Activated T-helper 1 cell treated with anti-CD3 and anti-CD28 coated beads, Interleukin-12 subunit alpha, Interleukin-12 subunit beta, Interleukin-2, Interleukin-4 antibody, amounts not matched to agents 30 ng/mL and 10 ng/mL and 1 ng/mL, durations not matched to agents 14 hours and 24 hours and 36 hours (primary cell): ENCODE data around the gene HHATL. TPM values are rescaled to one million over a fixed set of nuclear protein-coding genes. Genes with fewer than 3 reads are reported as not detected.

ENCODE experiments used
- DNase-seq: peaks from one replicate; pipeline ENCODE4 v3.0.0; 2021; ENCODE audit warnings: low spot score
- H3K27ac Mint-ChIP-seq: one replicate; pipeline ENCODE4 v1.8.0; 2021; ENCODE audit warnings: mild to moderate bottlenecking, mixed read lengths
- H3K27me3 Mint-ChIP-seq: one replicate; pipeline ENCODE4 v1.8.0; 2022; ENCODE audit warnings: mild to moderate bottlenecking, moderate library complexity, mixed read lengths; ENCODE audit not compliant: insufficient read depth
- H3K36me3 Mint-ChIP-seq: one replicate; pipeline ENCODE4 v1.8.0; 2021; ENCODE audit warnings: low read depth, mixed read lengths
- H3K4me1 Mint-ChIP-seq: one replicate; pipeline ENCODE4 v1.8.0; 2021; ENCODE audit warnings: low read depth, mixed read lengths
- H3K4me3 Mint-ChIP-seq: one replicate; pipeline ENCODE4 v1.8.0; 2021; ENCODE audit warnings: mild to moderate bottlenecking, moderate library complexity, mixed read lengths
- H3K9me3 Mint-ChIP-seq: one replicate; pipeline ENCODE4 v1.8.0; 2021; ENCODE audit warnings: mixed read lengths
- intact Hi-C: fragments of 100-400 bp; cut with micrococcal nuclease; formaldehyde crosslinking; loops from one replicate; pipeline ENCODE4 v1.15.1; 2024
- total RNA-seq: library from RNA; stranded (reverse); gene quantifications from 2 replicates; pipeline ENCODE4 v1.2.3, GENCODE V29; 2022

The HHATL gene
- total RNA-seq, 1 donor from 2014 or later = not detected

DNA sequence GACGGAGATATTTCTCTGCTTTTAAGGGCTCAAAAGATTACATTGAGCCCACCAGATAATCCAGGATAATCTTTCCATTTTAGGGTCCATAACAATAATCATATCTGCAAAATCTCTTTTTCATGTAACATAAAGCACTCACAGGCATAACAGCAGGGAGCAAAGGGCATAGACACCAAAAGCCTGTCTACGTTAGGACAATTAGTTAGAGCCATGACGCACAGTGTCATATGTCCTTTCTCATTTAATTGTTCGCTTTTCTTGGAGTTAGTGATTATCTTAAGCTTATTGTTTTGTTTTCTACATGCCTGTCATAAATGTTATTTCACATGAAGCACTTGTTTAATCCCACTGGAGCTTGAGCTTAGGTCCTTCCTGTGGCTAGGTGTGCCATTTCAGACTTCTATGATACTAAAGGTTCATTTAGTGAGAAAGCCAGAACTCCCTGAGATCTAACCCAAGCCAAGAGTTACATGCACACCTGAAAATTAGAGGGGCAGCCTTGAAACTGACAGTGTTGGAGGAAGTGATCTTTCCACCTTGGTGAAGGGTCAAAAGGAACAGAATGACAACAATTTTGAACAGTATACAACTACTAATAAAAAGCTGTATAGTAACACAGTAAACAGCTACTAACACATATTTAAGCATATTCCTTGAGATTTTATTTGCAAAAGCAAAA, 11.7 kb upstream of the HHATL start:
- no peaks in the 10 kb centered on the region for H3K9me3 Mint-ChIP-seq
- H3K4me3 Mint-ChIP-seq = no peak overlapping the region
- no peak overlapping the region for H3K27ac Mint-ChIP-seq
- H3K27me3 Mint-ChIP-seq = peaks cover 7% of the 10 kb centered on the region
- H3K36me3 Mint-ChIP-seq = no peaks in the 10 kb centered on the region
- DNase-seq = no peak
- intact Hi-C loops = no loop called here
- H3K4me1 Mint-ChIP-seq = no peaks in the 10 kb centered on the region

DNA sequence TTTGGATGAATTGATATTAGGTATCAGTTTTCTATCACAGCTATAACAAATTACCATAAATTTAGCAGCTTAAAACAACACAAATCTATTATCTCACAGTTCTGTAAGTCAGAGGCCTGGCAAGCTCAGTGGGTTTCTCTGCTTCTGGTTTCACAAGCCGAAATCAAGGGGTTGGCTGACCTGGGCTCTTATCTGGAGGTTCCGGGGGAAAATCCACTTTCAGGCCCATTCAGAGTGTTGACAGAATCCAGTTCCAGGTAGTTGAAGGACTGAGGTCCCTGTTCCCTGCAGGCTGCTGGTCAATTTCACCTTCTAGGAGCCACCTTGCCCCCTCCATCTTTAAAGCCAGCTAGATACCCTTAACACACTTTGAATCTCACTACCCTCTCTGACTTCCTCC, 11.1 kb upstream of the HHATL start:
- H3K4me3 Mint-ChIP-seq = no peak overlapping the region
- H3K27ac Mint-ChIP-seq = no peak overlapping the region
- intact Hi-C loops = no loop called here
- peaks cover 8% of the 10 kb centered on the region for H3K27me3 Mint-ChIP-seq
- DNase-seq = no peak
- no peaks in the 10 kb centered on the region for H3K9me3 Mint-ChIP-seq
- H3K36me3 Mint-ChIP-seq = no peaks in the 10 kb centered on the region
- H3K4me1 Mint-ChIP-seq = no peaks in the 10 kb centered on the region

DNA sequence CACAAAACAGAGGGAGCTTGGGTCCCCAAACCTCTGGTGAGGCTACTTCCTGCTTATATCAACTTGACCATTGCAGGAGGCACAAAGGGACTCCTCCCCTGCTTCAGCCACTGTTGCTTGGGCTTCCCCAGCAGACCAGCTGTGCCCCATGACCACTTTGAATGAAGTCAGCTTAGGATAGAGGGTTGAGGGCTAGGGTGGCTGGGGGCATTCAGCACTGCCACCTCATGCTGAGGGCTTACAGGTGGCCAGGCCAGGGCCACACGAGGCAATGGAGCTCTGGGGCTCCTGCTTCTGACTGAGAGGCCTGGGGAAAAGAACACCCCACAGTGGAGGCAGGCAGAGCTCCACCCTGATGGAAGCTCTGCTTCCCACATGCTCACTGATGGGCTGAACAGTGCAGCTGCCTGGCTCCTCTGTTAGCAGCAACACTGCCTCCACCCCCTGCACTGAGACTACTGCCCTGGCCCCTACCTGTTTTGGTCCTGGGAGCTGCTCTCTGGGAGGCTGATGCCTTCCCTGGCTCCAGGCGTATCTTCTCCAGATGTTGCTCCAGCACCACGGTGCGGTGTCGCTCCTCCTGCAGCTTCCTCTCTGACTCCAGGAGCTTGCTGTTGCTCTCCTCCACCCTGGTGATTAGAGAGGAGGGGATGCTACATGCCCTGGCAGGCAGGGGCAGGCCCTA, 10.2 kb upstream of the HHATL start:
- Mint-ChIP-seq H3K9me3 (no peaks in the 10 kb centered on the region), H3K27ac (no peak overlapping the region), H3K36me3 (no peaks in the 10 kb centered on the region), H3K4me1 (no peaks in the 10 kb centered on the region), H3K27me3 (peaks cover 8% of the 10 kb centered on the region), H3K4me3 (no peak overlapping the region)
- DNase-seq = no peak
- intact Hi-C loops = no loop called here

DNA sequence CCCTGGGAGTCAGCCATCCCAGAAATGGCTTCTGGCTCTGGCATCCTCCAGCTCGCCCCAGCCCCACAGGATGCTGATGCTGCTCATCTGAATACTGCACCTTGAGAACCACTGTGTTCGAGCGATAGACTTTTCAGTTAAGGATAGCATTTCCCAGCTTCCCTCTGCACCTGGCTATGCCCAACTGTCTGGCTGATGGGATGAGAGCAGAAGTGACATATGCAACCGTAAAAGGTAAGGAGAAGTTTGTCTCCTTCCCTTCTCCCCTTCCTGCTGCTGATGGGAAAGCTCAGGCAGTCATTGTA, 9.7 kb upstream of the HHATL start:
- Mint-ChIP-seq H3K27ac (no peak overlapping the region), H3K27me3 (peaks cover 8% of the 10 kb centered on the region), H3K36me3 (no peaks in the 10 kb centered on the region), H3K4me1 (no peaks in the 10 kb centered on the region), H3K9me3 (no peaks in the 10 kb centered on the region), H3K4me3 (no peak overlapping the region)
- intact Hi-C loops = no loop called here
- DNase-seq = no peak

DNA sequence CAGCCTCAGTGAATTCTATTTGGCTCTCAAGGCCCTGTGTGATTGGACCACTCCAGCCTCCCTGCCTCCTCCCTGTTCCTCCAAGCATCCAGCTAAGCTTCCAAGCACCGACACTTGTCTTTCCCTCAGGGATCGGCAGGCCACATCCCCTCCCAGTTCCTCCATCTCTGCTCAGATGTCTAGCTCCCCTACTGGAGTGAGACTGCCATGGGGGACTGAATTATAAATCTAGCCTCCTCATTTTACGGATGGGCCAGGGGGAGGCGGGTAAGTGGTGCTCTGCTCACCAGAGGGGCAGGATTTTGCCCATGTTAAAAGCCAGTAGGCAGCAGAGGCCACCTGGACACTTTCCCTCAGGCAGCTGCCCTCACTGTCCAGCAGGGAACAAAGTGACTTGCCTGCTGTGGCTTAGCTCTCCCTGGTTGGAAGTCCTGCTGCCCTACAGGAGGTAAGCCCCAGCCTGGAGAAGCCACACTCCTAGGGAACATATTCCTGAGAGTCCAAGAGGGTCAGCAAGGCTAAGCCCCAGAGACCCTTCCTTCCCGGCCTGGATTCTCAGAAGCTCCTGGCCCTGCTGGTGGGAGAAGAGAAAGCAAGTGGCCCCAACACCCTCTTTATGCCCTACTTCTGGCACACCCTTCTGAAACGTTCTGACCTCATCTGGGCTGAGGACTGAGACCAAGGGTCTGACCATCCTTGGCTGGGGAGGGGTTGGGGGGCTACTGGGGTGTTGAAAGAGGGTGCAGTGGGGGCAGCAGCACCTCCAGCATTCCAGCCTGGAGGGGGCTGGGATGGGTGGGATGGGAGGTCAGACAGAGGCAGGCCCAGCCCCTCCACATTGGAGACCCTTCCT, 9.1 kb upstream of the HHATL start:
- H3K9me3 Mint-ChIP-seq = no peaks in the 10 kb centered on the region
- peaks cover 8% of the 10 kb centered on the region for H3K27me3 Mint-ChIP-seq
- no peaks in the 10 kb centered on the region for H3K4me1 Mint-ChIP-seq
- H3K36me3 Mint-ChIP-seq = no peaks in the 10 kb centered on the region
- H3K27ac Mint-ChIP-seq = no peak overlapping the region
- no peak overlapping the region for H3K4me3 Mint-ChIP-seq
- intact Hi-C loops = no loop called here
- no peak for DNase-seq

DNA sequence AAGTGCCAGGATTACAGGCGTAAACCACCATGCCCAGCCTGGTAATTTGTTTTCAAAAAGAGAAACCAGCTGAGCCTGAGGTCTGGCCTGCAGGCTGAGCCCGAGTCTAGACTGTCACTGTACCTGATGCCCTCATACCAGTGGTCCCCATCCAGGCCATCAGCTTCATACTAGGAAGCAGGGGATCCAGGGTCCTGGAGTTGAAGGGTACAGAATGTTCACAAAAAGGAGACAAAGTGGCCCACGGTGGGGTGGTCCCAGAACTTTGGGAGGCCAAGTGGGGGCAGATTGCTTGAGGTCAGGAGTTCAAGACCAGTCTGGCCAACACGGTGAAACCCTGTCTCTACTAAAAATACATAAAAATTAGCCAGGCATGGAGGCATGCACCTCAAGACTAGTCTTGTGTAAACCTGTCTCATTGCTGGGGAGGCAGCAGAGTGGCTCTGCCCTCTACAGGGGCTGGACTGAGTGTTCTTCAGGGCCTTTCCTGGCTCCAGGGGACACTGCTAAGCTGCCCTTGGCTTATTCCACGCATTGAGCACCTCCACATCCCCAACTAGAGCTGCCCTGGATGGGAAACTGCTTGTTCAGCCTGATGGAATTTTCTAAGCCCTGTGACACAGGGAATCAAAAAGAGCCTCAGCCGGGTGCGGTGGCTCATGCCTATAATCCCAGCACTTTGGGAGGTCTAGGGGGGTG, 7.9 kb upstream of the HHATL start:
- Mint-ChIP-seq H3K4me3 (no peak overlapping the region), H3K4me1 (no peaks in the 10 kb centered on the region), H3K27me3 (peaks cover 8% of the 10 kb centered on the region), H3K9me3 (no peaks in the 10 kb centered on the region), H3K36me3 (no peaks in the 10 kb centered on the region), H3K27ac (no peak overlapping the region)
- no peak for DNase-seq
- intact Hi-C loops = no loop called here

DNA sequence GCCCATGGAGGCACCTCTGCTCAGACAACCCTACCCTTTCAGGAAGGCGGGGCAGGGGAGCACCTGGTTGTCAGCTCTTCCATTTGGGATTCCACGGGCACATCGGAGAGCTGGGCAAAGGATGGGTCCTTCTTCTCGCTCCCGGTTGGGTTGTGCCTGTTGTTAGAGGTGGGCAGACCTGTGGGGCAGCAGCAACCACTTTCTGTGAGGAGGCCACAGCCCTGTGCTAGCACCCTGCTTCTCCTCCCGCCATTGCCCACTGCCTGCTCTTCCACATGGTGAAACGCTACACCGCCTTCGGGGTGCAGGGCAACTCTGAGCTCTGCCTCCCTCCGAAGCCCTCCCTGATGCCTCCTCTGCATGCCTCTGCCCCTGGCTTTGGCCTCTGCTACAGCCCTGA, 7.0 kb upstream of the HHATL start:
- Mint-ChIP-seq H3K9me3 (no peaks in the 10 kb centered on the region), H3K27ac (no peak overlapping the region), H3K4me3 (no peak overlapping the region), H3K27me3 (peaks cover 8% of the 10 kb centered on the region), H3K4me1 (no peaks in the 10 kb centered on the region), H3K36me3 (no peaks in the 10 kb centered on the region)
- no peak for DNase-seq
- intact Hi-C loops = no loop called here

DNA sequence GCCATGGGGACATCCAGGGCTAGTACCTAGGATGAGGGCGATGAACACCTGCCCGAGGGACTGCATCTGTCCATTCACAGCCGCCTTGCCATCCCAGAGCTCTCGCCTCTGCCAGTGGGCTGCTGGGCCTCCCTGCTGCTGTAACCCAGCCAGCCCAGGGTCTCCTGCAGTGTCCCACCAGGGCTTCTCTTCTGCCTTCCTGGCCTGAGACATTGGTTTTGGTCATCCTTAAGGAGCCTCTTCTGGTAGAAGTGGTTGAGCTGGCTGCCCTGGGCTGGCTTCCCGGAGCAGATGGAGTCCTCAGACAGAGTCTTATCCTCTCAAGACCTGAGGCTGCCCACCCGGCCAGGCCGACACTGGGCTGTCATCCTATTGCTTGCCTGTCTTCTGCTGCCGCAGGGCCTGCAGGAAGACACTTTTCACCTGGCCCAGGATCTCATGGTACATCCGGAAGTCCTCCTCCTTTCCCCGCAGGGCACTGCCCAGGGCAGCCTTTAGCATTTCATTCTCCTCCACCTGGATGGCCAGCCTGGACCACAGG, 6.1 kb upstream of the HHATL start:
- no peaks in the 10 kb centered on the region for H3K4me1 Mint-ChIP-seq
- no peak for DNase-seq
- H3K36me3 Mint-ChIP-seq = no peaks in the 10 kb centered on the region
- no peak overlapping the region for H3K27ac Mint-ChIP-seq
- peaks cover 5% of the 10 kb centered on the region for H3K27me3 Mint-ChIP-seq
- no peak overlapping the region for H3K4me3 Mint-ChIP-seq
- intact Hi-C loops = no loop called here
- no peaks in the 10 kb centered on the region for H3K9me3 Mint-ChIP-seq

DNA sequence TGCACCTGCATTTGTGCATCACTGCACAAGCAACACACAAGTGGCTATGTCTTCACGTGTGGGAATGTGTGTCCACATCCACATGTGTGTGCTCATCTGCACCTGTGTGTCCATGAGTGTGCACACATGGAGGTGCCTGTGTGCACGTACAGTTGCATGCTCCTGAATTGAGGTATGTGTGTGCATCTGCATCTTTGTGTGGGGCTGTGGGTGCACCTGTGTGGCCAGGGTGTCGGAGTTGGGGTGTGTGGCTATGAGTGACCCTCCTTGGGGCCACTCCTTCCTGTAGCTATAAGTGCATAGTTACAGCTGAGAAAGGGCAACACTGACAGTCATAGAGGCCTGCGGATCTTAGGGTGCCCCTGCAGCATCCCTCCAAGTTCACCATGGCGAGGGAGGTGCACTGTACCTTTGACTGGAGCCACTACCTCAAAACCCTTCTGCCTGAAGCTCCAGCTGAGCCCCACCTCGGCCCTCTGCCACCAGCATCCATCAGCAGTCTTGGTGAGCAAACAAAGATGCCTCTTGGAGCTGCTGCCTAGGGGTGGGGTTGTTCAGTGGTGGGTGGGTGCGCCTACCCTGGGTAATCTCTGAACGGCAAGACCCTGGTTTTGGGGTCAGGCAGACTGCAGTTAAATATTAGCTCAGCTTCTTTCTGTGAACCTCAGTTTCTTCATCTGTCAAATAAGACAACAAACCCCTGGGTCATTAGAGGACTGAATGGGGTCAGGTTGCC, 5.2 kb upstream of the HHATL start:
- H3K36me3 Mint-ChIP-seq = no peaks in the 10 kb centered on the region
- H3K9me3 Mint-ChIP-seq = no peaks in the 10 kb centered on the region
- no peak for DNase-seq

DNA sequence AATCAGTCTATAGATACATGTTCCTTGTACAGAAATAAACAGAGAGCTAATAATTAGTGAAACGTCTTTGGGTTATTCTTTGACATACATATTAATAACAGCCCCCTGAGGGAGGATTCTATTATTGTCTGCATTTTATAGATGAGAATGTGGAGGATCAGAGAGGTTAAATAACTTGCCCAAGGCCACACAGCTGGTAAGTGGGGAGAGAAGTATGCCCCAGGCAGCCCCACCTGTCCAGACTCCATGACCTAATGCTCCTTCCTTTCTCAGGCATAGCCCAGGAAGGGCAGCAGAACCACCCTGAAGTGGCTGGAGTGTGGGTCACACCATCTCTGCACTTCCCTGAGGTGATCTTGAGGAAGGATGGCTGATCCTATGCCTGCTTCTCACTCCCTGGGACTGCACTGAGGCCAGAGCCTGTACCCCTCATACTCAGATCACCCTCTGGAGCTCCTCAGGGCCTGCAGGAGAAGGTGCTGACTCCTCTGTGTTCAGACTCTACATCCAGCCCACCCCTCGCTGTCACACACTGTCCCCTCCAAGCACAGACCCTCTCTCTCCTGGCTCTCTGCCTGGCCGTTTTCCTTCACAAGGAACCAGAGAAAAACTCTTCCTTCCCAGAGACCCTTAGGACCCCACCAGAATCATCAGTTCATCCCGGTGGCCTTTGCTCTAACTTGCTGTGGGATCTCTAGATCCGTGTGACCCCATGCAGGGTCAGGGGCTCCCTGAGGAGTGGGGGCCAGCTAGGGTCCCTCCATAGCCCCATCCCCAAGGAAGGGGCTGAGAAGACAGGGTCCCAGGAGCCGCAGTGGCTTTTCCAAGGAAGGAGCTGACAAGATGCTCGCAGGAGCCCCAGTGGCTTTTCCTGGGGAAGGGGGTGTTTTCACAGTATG, 4.4 kb upstream of the HHATL start:
- Mint-ChIP-seq H3K36me3 (no peaks in the 10 kb centered on the region), H3K27me3 (peaks cover 5% of the 10 kb centered on the region), H3K9me3 (no peaks in the 10 kb centered on the region), H3K27ac (no peak overlapping the region), H3K4me3 (no peak overlapping the region), H3K4me1 (no peaks in the 10 kb centered on the region)
- no peak for DNase-seq
- intact Hi-C loops = no loop called here

More for the DNA sequence above, 5.2 kb upstream of the HHATL start:
- H3K4me1 Mint-ChIP-seq = no peaks in the 10 kb centered on the region
- peaks cover 5% of the 10 kb centered on the region for H3K27me3 Mint-ChIP-seq
- no peak overlapping the region for H3K27ac Mint-ChIP-seq
- intact Hi-C loops = no loop called here
- H3K4me3 Mint-ChIP-seq = no peak overlapping the region

DNA sequence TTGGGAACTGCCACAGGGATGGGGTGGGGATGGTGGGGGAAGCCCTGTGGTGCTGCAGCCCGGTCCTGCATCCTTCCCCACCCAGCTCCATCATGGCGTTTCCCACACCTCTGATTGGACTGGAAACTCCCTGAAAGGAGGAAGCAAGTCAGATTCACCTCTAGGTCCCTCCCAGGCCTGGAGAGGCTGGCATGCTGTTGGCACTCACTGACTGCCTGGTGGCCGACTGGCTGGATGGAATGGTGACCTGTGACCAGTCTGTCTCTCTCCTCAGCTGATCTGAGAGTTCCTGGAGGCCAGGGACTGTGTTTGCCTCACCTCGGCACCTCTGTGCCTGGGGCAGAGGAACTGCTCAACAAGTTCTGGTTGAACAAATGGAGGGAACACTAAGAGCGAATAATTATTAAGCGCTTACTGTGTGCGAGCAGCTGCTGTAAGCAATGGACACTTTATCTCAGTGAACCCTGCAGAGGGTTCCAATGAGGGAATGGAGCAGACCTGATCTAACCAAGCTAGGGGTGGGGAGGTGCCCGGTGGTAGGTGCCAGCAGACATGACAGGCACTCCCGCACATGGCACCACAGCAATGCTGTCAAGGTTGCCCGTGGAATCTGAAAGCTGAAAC, 3.5 kb upstream of the HHATL start:
- no peak for DNase-seq
- H3K27me3 Mint-ChIP-seq = peaks cover 5% of the 10 kb centered on the region
- no peaks in the 10 kb centered on the region for H3K36me3 Mint-ChIP-seq
- H3K4me1 Mint-ChIP-seq = peaks cover 4% of the 10 kb centered on the region
- H3K4me3 Mint-ChIP-seq = no peak overlapping the region
- H3K27ac Mint-ChIP-seq = no peak overlapping the region
- intact Hi-C loops = no loop called here
- no peaks in the 10 kb centered on the region for H3K9me3 Mint-ChIP-seq
